Measurements from ENCODE around the gene PDLIM4.

Gene PDLIM4

DNA sequence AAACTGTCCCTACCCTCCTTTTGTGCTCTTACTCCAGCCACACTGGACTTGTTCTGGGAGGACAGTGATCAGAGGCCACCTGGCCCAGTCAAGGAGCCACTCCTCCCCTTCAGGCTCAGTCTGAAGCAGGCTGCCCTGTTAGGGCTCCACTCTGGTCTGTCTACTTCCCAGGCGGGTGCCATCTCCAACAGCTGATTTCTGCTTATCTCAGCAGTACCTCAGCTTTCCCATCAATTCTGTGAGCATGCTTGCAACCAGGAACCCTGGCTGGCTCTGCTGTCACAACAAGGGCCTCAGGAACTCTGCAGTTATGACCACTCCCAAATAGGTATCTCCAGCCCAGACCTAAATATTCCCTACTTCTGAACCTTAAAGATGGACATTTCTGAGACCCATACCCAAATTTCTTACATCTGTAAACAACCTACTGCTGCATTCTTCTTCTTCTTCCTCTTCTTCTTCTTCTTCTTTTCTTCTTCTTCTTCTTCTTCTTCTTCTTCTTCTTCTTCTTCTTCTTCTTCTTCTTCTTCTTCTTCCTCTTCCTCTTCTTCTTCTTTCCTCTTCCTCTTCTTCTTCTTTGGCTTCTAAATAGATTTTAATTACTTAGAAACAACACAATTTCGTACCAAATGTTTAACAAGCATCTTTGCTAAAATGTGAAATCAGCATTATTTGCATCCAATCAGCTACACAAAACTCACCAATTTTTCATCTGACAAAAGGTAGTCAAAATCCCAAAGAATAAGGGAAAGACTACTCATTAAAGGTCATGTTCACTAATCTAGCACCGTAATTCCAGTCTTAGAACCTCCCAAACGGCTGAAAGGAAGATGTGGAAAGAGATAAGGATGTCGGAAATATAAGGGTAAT lies 23.1 kb downstream of the PDLIM4 start:
- H3K4me3 ChIP-seq (ENCODE audit: low read depth, low read length): no peak overlapping the region

DNA sequence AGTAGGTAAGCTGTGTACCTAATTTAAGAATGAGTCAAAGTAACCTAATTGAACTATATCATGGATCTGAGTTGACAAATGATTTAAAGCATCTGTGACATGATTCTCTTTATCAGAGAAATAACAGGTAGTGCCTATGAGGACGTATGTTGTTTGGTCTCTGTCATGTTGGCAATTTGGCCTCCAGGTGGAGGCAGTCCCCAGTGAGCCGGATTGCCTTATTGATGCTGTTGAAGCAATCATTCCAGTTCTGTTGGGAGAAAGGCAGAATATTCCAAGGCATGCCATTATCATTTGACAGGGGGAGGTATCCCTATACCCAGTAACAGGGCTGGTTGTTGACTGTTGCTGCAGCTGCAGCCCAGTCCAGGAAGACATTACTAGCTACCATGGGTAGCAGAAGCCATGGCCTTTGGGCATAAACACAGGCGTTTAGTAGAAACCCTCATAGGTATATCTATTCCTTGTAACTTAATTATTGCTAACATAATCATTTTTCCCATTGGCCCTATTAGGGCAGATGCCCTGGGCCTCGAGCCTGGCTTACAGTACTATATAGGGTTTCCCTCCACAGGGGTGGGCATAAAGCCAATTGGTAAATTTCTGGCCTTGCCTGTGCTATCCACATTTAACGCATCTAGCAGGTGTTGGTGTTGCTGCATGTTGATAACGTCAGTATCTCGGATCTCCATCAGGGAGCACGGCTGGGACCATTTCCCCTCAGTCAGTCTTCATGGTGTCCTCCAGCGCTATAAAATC lies 24.5 kb downstream of the PDLIM4 start:
- no peak overlapping the region for H3K4me3 ChIP-seq (ENCODE audit: low read depth, low read length)

GRCh38 chr5:132283423-132284043 lies 26.0 kb downstream of the PDLIM4 start:
- H3K4me3 ChIP-seq (ENCODE audit: low read depth, low read length): no peak overlapping the region

DNA sequence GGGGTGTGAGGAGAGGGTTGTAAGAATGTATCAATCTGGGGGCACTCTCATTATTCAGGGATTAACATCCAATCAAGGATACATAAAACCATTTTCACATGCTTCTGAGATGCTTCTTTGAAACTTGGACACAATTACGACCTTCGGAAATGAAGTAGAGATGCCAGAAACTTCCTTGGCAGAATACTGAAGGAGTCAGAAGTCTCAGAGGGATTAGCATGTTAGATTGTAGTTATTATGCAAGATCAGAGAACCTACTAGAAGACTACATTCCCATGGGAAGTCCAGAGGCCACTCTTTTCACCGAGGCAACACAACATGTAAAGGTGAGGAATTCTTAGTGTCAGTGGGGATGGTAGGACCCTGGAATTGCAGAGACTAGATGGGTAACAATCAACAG lies 31.6 kb downstream of the PDLIM4 start:
- no peak overlapping the region for H3K4me3 ChIP-seq (ENCODE audit: low read depth, low read length)

- H3K4me3 ChIP-seq (ENCODE audit: low read depth, low read length): no peak overlapping the region
These were observed 33.5 kb downstream of the PDLIM4 start for GRCh38 chr5:132291026-132291425.

GRCh38 chr5:132293066-132293991 lies 35.8 kb downstream of the PDLIM4 start:
- peak overlapping the region; percentile 61 for H3K4me3 ChIP-seq (ENCODE audit: low read depth, low read length)

- H3K4me3 ChIP-seq (ENCODE audit: low read depth, low read length): peak within 1 kb of the TSS; percentile 61
These were observed 36.7 kb downstream of the PDLIM4 start, which contains the start of gene SLC22A4 for GRCh38 chr5:132293992-132294727. TSS of gene SLC22A4 (plus strand) at chr5:132294394. CDS start at chr5:132294617, 223 bp downstream.

DNA sequence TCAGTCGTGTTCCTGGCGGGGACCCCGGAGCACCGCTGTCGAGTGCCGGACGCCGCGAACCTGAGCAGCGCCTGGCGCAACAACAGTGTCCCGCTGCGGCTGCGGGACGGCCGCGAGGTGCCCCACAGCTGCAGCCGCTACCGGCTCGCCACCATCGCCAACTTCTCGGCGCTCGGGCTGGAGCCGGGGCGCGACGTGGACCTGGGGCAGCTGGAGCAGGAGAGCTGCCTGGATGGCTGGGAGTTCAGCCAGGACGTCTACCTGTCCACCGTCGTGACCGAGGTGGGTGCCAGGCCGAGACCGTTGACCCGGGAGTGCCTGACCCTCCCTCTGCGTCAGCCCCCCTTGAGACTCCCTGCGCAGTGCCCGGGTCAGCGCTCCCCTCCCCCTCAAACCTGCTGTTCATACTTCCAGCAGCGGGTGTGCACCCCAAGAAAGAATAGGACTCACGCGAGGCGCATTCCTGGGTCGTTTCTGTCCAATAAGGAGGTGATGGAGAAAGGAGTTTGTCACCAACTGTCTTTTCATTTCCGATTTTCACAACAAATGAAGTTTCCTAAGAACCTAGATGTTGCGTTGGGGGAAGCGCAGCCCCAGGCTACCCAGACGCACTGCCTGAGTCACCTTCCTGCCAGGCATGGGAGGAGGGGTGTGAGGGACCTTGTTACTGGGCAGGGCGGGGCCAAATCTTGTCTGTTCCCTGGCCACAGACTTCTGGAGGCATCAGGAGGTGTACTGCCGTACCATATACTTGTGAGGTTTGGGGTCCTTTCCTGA lies 37.4 kb downstream of the PDLIM4 start:
- peak overlapping the region; percentile 31 for H3K4me3 ChIP-seq (ENCODE audit: low read depth, low read length)

DNA sequence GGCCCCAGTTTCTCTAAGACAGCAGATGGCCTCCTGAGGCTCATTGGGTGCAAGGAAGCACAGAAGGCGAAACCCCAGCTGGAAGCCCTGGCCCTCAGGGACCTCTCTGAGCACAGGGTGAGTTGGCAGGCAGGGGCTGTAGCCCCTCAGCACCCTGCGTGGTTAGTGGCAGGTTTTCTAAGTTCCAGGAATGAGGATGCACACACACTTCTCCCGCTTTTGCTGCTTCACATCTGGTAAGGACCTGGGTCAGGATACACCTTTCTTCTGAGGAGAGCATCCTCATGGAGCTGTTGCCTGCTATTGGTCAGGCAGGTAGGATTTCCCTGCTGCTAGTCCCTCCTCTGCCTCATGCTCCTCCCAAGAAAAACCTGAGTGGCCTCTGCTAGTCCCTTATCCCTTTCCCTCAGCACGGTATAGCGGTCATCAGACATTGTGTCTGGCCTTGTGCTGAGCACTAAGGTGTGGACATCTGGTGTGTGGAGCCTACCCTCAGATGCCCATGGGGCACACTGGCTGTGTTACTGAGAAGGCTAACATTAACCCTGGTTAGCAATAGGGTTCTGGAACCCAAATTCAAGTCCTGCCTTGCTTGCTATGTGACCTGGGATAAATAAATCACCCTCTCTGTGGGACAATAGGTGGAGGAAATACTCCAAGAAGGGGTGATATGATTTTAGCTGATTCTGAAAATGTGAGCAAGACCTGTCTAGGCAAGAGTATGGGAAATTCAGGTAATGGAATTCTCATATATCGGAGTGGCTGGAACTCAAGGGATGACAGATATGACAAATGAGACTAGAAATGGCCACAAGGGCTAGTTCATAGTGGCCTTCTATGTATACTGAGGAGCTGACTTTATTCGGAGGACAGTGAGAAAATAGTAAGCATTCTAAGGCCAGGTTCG lies 38.3 kb downstream of the PDLIM4 start:
- H3K4me3 ChIP-seq (ENCODE audit: low read depth, low read length): peak overlapping the region; percentile 31

DNA sequence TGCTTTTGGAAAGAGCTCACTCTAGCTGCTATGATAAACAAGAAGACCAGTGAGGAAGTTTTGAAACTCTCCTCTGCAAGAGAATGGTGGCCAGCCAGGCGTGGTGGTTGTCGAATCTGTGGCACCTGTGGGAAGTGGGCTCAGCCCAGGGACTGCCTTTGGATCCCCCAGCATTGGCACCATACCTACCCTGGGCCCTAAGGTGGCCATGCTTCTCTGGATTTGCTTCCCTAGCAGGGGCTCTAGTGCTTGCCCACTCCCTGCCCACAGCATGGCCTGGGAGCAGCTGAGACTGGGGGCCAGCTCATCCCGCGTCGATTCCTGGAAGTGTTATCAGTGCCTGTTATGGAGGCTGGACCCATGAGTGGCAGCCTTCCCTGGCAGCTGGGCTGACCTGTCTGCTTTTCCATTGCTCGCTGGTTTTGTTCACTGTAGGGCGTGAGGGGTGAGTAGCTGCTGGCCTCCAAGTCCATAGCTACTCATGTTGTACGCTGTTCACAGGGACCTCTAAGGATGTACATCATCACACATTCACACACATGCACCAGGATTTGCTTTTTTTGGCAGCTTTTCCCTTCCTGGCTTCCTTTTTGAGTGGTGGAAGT lies 39.0 kb downstream of the PDLIM4 start:
- no peak overlapping the region for H3K4me3 ChIP-seq (ENCODE audit: low read depth, low read length)

DNA sequence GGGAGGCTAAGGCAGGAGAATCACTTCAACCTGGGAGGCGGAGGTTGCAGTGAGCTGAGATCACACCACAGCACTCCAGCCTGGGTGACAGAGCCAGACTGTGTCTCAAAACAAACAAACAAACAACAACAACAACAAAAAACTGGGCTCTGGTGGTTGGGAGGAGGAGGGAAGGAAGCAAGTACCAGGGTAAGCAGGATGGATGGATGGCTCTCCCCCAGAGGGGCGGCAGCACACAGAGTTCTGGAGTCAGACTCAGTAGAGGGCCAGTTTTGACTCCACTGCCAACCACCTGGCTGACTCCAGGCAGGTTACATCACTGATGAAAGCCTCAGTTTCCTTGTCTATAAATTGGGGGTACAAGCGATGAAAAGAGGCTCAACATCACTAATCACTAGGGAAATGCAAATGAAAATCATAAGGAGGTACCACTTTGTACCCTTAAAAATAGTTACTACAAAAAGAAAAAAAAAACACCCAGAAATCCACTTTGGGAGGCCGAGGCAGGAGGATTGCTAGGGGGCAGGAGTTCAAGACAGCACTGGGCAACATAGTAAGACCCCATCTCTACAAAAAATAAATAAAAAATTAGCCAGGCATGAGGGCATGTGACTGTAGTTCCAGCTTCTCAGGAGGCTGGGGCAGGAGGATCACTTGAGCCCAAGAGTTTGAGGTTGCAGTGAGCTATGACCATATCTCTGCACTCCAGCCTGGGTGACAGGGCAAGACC lies 39.9 kb downstream of the PDLIM4 start:
- H3K4me3 ChIP-seq (ENCODE audit: low read depth, low read length): no peak overlapping the region

DNA sequence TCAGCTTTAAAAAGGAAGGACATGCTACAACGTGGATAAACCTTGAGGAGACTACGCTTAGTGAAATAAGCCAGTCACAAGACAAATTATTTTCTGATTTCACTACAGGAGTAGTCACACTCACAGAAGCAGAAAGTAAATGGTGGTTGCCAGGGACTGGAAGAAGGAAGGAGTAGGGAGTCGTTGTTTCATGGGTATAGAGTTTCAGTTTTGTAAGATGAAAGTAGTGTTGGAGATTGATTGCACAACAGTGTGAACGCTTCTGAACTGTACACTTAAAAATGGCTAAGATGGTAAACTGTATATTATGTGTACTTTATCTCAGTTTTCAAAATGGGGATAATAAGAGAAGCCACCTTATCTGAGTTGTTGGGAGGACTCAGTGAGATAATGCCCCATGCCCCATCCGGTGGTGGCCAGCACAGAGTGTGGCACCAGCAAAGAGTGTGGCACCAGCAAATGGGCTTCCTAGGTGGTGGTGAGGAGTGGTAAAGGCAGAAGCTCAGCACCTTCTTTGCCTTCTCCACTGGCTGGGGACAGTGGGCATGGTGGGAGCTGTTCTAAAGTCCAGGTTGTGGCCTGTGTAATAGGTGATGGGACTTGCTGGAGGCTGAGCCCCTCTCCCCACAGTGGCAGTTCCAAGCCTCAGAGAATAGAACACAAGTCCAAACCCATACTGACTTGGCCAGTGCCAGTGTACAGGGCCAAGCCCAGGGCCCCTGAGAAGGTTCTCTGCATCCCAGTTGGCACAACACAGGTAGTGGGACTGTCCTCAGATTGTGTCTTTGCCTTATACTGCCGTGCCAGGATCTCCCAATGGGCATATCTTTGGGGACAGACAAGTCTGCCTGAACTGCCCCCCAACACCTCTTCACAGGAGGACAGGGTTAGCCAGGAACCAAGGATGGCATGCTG lies 41.1 kb downstream of the PDLIM4 start:
- H3K4me3 ChIP-seq (ENCODE audit: low read depth, low read length): no peak overlapping the region

DNA sequence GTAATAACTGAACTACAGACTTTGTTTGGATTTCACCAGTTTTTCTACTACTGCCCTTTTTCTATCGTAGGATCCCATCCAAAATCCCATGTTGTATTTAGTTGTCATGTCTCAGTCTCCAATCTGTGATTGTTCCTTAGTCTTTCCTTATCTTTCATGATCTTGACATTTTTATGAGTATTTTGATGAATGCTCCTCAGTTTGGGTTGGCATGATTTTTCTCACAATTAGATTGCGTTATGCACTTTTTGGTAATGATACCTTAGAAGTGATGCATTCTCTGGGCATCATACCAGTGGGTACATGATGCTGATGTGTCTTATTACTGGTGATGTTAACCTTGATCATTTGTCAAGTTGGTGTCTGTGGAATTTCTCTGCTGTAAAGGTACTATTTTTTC lies 42.4 kb downstream of the PDLIM4 start:
- no peak overlapping the region for H3K4me3 ChIP-seq (ENCODE audit: low read depth, low read length)

- no peak overlapping the region for H3K4me3 ChIP-seq (ENCODE audit: low read depth, low read length)
These were observed 43.3 kb downstream of the PDLIM4 start for GRCh38 chr5:132300577-132301343.

Measured in iPS-11a (cell line).